Measurements from ENCODE around the gene TSHZ2. TPM values are rescaled to one million over a fixed set of nuclear protein-coding genes. Genes with fewer than 3 reads are reported as not detected.

TSHZ2 gene
- total and polyA plus RNA-seq, 9 of the 15 experiments (the other 6 are each of a cell fraction or from before 2014, with no cell fraction given) = 0.03 to 0.20 (median 0.05) TPM; not detected in 4

GRCh38 chr20:53212018-53212417 lies 239.9 kb downstream of the TSHZ2 start (continued):
- TF ChIP-seq TGIF2 (CRISPR knock-in tag; IDR thresholded peaks at IDR 0.05) (no peak), SRSF7 (optimal IDR thresholded peaks at IDR 0.05; ENCODE audit: low read depth, low read length) (no peak), KAT8 (IDR thresholded peaks at IDR 0.05; ENCODE audit: low read depth) (no peak), POLR2AphosphoS5 (IDR thresholded peaks at IDR 0.05; ENCODE audit: control insufficient read depth, insufficient read depth, low read depth, low read length) (no peak), CXXC5 (CRISPR knock-in tag; IDR thresholded peaks at IDR 0.05) (no peak), POLR3A (IDR thresholded peaks at IDR 0.05; ENCODE audit: borderline replicate concordance, extremely low read depth, insufficient read depth, insufficient read length) (no peak), ASH1L (IDR thresholded peaks at IDR 0.05; ENCODE audit: borderline replicate concordance, low read depth, partially characterized antibody) (no peak), GATAD2A (IDR thresholded peaks at IDR 0.05) (no peak), PHF21A (IDR thresholded peaks at IDR 0.05; ENCODE audit: borderline replicate concordance, low read depth) (no peak), RBM15 (IDR thresholded peaks at IDR 0.05; ENCODE audit: insufficient read depth, low read length) (no peak), DDX20 (tag; IDR thresholded peaks at IDR 0.05; ENCODE audit: low read depth) (no peak), ZNF224 (CRISPR knock-in tag; IDR thresholded peaks at IDR 0.05) (no peak), JUNB (CRISPR knock-in tag; conservative IDR thresholded peaks at IDR 0.05) (no peak), KLF16 (IDR thresholded peaks at IDR 0.05) (no peak), ILK (tag; IDR thresholded peaks at IDR 0.05; ENCODE audit: borderline replicate concordance, low read depth) (no peak), CBFA2T2 (conservative IDR thresholded peaks at IDR 0.05) (no peak), ZNF507 (tag; conservative IDR thresholded peaks at IDR 0.05) (no peak)
- TF ChIP-seq, protein P1, sequence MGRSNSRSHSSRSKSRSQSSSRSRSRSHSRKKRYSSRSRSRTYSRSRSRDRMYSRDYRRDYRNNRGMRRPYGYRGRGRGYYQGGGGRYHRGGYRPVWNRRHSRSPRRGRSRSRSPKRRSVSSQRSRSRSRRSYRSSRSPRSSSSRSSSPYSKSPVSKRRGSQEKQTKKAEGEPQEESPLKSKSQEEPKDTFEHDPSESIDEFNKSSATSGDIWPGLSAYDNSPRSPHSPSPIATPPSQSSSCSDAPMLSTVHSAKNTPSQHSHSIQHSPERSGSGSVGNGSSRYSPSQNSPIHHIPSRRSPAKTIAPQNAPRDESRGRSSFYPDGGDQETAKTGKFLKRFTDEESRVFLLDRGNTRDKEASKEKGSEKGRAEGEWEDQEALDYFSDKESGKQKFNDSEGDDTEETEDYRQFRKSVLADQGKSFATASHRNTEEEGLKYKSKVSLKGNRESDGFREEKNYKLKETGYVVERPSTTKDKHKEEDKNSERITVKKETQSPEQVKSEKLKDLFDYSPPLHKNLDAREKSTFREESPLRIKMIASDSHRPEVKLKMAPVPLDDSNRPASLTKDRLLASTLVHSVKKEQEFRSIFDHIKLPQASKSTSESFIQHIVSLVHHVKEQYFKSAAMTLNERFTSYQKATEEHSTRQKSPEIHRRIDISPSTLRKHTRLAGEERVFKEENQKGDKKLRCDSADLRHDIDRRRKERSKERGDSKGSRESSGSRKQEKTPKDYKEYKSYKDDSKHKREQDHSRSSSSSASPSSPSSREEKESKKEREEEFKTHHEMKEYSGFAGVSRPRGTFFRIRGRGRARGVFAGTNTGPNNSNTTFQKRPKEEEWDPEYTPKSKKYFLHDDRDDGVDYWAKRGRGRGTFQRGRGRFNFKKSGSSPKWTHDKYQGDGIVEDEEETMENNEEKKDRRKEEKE (IDR thresholded peaks at IDR 0.05; ENCODE audit: borderline replicate concordance in 1 of 2, control insufficient read depth in 1 of 2, low read depth in 2 of 2, low read length in 1 of 2) = no peak
- TF ChIP-seq, protein P2, sequence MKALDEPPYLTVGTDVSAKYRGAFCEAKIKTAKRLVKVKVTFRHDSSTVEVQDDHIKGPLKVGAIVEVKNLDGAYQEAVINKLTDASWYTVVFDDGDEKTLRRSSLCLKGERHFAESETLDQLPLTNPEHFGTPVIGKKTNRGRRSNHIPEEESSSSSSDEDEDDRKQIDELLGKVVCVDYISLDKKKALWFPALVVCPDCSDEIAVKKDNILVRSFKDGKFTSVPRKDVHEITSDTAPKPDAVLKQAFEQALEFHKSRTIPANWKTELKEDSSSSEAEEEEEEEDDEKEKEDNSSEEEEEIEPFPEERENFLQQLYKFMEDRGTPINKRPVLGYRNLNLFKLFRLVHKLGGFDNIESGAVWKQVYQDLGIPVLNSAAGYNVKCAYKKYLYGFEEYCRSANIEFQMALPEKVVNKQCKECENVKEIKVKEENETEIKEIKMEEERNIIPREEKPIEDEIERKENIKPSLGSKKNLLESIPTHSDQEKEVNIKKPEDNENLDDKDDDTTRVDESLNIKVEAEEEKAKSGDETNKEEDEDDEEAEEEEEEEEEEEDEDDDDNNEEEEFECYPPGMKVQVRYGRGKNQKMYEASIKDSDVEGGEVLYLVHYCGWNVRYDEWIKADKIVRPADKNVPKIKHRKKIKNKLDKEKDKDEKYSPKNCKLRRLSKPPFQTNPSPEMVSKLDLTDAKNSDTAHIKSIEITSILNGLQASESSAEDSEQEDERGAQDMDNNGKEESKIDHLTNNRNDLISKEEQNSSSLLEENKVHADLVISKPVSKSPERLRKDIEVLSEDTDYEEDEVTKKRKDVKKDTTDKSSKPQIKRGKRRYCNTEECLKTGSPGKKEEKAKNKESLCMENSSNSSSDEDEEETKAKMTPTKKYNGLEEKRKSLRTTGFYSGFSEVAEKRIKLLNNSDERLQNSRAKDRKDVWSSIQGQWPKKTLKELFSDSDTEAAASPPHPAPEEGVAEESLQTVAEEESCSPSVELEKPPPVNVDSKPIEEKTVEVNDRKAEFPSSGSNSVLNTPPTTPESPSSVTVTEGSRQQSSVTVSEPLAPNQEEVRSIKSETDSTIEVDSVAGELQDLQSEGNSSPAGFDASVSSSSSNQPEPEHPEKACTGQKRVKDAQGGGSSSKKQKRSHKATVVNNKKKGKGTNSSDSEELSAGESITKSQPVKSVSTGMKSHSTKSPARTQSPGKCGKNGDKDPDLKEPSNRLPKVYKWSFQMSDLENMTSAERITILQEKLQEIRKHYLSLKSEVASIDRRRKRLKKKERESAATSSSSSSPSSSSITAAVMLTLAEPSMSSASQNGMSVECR (CRISPR knock-in tag; IDR thresholded peaks at IDR 0.05) = no peak
